Measurements from ENCODE around the gene TLE4.

GRCh38 chr9:79674052-79674777 is 102.5 kb downstream of the TLE4 start:
- TF ChIP-seq, protein P1, sequence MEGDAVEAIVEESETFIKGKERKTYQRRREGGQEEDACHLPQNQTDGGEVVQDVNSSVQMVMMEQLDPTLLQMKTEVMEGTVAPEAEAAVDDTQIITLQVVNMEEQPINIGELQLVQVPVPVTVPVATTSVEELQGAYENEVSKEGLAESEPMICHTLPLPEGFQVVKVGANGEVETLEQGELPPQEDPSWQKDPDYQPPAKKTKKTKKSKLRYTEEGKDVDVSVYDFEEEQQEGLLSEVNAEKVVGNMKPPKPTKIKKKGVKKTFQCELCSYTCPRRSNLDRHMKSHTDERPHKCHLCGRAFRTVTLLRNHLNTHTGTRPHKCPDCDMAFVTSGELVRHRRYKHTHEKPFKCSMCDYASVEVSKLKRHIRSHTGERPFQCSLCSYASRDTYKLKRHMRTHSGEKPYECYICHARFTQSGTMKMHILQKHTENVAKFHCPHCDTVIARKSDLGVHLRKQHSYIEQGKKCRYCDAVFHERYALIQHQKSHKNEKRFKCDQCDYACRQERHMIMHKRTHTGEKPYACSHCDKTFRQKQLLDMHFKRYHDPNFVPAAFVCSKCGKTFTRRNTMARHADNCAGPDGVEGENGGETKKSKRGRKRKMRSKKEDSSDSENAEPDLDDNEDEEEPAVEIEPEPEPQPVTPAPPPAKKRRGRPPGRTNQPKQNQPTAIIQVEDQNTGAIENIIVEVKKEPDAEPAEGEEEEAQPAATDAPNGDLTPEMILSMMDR (IDR thresholded peaks at IDR 0.05) = no peak
- no peak for TF ChIP-seq POLR2A (IDR thresholded peaks at IDR 0.05)
